K562 (cell line): ENCODE results near the gene ARHGAP9. TPM values are rescaled to one million over a fixed set of nuclear protein-coding genes. Genes with fewer than 3 reads are reported as not detected.

ENCODE experiments used
- HEY1 ChIP-seq: fragments of 250-450 bp; sonication (Bioruptor Pico); IDR thresholded peaks from 2 replicates; pipeline ENCODE4 v1.5.0; 2020; ENCODE audit warnings: mild to moderate bottlenecking, moderate library complexity, borderline replicate concordance
- NFYB ChIP-seq: IDR thresholded peaks from 2 replicates; pipeline ENCODE4 v1.6.1; 2011; ENCODE audit warnings: mild to moderate bottlenecking, moderate library complexity; ENCODE audit not compliant: insufficient read length; ENCODE audit errors: extremely low read depth
- RBFOX2 ChIP-seq: fragments of 200-400 bp; formaldehyde crosslinking; IDR thresholded peaks from 2 replicates; pipeline ENCODE4 v1.6.1; 2017; ENCODE audit warnings: low read depth, mild to moderate bottlenecking, low read length, moderate library complexity
- REST ChIP-seq, 2 experiments: fragments of 450-650 bp; formaldehyde crosslinking in 1 of 2; IDR thresholded peaks; 2 replicates each; pipeline versions ENCODE4 v1.4.0 to v1.6.1; 2014 to 2020; ENCODE audit warnings: mild to moderate bottlenecking in 2 of 2, borderline replicate concordance in 1 of 2, low read depth in 1 of 2
- TARDBP ChIP-seq: fragments of 450-650 bp; IDR thresholded peaks from 2 replicates; pipeline ENCODE4 v1.6.1; 2016
- TFE3 ChIP-seq: fragments of 450-650 bp; formaldehyde crosslinking; IDR thresholded peaks from 2 replicates; pipeline ENCODE4 v1.4.0; 2020; ENCODE audit warnings: mild to moderate bottlenecking, mixed read lengths
- ZSCAN32 ChIP-seq: fragments of 450-650 bp; formaldehyde crosslinking; IDR thresholded peaks from 2 replicates; pipeline ENCODE4 v1.4.0; 2020; ENCODE audit warnings: mild to moderate bottlenecking, moderate library complexity
- polyA plus RNA-seq, 8 experiments: library from polyadenylated mRNA; depleted of rRNA in 4 of 8; stranded (reverse) in 5 of 8; unstranded in 3 of 8; fragments of >200 nt; fragmentation: Nextera tagmentation in 2 of 8; fragmentation: Illumina TruSeq in 1 of 8; extraction: Ambion mirVana in 2 of 8; extraction: Trizol in 1 of 8; gene quantifications; 2 replicates each; pipeline versions ENCODE4 v1.2.1 to v1.2.3, GENCODE V29; 2011 to 2014; ENCODE audit warnings: inconsistent platforms in 1 of 8, missing spikeins in 1 of 8
- total RNA-seq, 7 experiments: library from RNA; depleted of rRNA in 6 of 7; stranded (reverse); fragments of >200 nt in 6 of 7; fragmentation: Illumina TruSeq in 2 of 7; extraction: Trizol in 2 of 7; gene quantifications; 2 replicates each; pipeline versions ENCODE4 v1.2.1 to v1.2.3, GENCODE V29; 2011 to 2021; ENCODE audit warnings: low replicate concordance in 1 of 7

Gene ARHGAP9
- total and polyA plus RNA-seq, 9 of the 15 experiments (the other 6 are each of a cell fraction or from before 2014, with no cell fraction given), result 1.5 to 10.2 (median 5.1) TPM

- TF ChIP-seq HEY1 (CRISPR knock-in tag), result no peak
- no peak for TF ChIP-seq NFYB
- TF ChIP-seq TFE3 (CRISPR knock-in tag), result no peak
- no peak for TF ChIP-seq TARDBP
- no peak for TF ChIP-seq REST (IDR thresholded peaks at IDR 0.05; ENCODE audit: borderline replicate concordance)
- no peak for TF ChIP-seq REST (CRISPR knock-in tag; IDR thresholded peaks at IDR 0.05; ENCODE audit: low read depth)
- no peak for TF ChIP-seq ZSCAN32 (CRISPR knock-in tag)
- TF ChIP-seq RBFOX2, result peak; percentile 59
Observed at GRCh38 chr12:57528831-57529555, 49.3 kb upstream of the ARHGAP9 start (continued).
